ENCODE measurements around the gene FGFBP3. TPM values are rescaled to one million over a fixed set of nuclear protein-coding genes. Genes with fewer than 3 reads are reported as not detected.
A peak's percentile ranks its signal among the peaks of the same experiment; 100 is the strongest.

Gene FGFBP3
- total and polyA plus RNA-seq, 2 of the 13 experiments (the other 11 are each of a cell fraction or from before 2014, with no cell fraction given), result 0.50 to 2.0 TPM

- no peak for TF ChIP-seq MATR3 (CRISPR knock-in tag; IDR thresholded peaks at IDR 0.05)
- TF ChIP-seq KDM1A (CRISPR knock-in tag; IDR thresholded peaks at IDR 0.05), result 0 out of 2 replicates have a peak, but pooled peaks have one; percentile 9
- no peak for TF ChIP-seq ZFP37 (CRISPR knock-in tag; IDR thresholded peaks at IDR 0.05; ENCODE audit: borderline replicate concordance)
- TF ChIP-seq MEF2D (CRISPR knock-in tag; IDR thresholded peaks at IDR 0.05), result peak; percentile 75
- TF ChIP-seq ZNF256 (CRISPR knock-in tag; conservative IDR thresholded peaks at IDR 0.05), result peak; percentile 77; the same call in 1 of the 2 replicates
- TF ChIP-seq ZFP36 (IDR thresholded peaks at IDR 0.05; ENCODE audit: borderline replicate concordance, low read depth, low read length, partially characterized antibody), result no peak
- TF ChIP-seq SP140L (CRISPR knock-in tag; IDR thresholded peaks at IDR 0.05; ENCODE audit: borderline replicate concordance), result no peak
- no peak for TF ChIP-seq ARID3A (IDR thresholded peaks at IDR 0.05; ENCODE audit: low read depth, low read length)
- peak; percentile 30; the same call in 1 of the 2 replicates for TF ChIP-seq CBFB (CRISPR knock-in tag; IDR thresholded peaks at IDR 0.05)
- peak; percentile 93 for TF ChIP-seq ZBTB38 (CRISPR knock-in tag; IDR thresholded peaks at IDR 0.05)
- no peak; the same call in 1 of the 2 replicates for TF ChIP-seq RXRA (CRISPR knock-in tag; IDR thresholded peaks at IDR 0.05)
- TF ChIP-seq ZNF350 (CRISPR knock-in tag; IDR thresholded peaks at IDR 0.05; ENCODE audit: borderline replicate concordance, low read depth), result peak; percentile 79
- TF ChIP-seq MXD1 (CRISPR knock-in tag; IDR thresholded peaks at IDR 0.05), result peak; percentile 87
- no peak for TF ChIP-seq BRD4 (CRISPR knock-in tag; IDR thresholded peaks at IDR 0.05)
- TF ChIP-seq CHD4 (IDR thresholded peaks at IDR 0.05; ENCODE audit: borderline replicate concordance, low read length), result no peak
- TF ChIP-seq TBX3 (IDR thresholded peaks at IDR 0.05; ENCODE audit: borderline replicate concordance), result no peak
- TF ChIP-seq FOXA1 (IDR thresholded peaks at IDR 0.05), result no peak
- TF ChIP-seq FOXA1 (CRISPR knock-in tag; IDR thresholded peaks at IDR 0.05), result 0 out of 2 replicates have a peak, but pooled peaks have one; percentile 8
- TF ChIP-seq ATF4 (CRISPR knock-in tag; IDR thresholded peaks at IDR 0.05), result peak in 1 of 2 experiments; percentile 81; a peak in 2 of 4 replicates
- no peak for TF ChIP-seq U2AF2 (IDR thresholded peaks at IDR 0.05; ENCODE audit: low read depth, low read length)
- TF ChIP-seq ZNF792 (CRISPR knock-in tag; IDR thresholded peaks at IDR 0.05), result peak; percentile 86
- TF ChIP-seq SIX4 (CRISPR knock-in tag; IDR thresholded peaks at IDR 0.05), result no peak
- TF ChIP-seq ZNF629 (CRISPR knock-in tag; conservative IDR thresholded peaks at IDR 0.05), result 0 out of 2 replicates have a peak, but pooled peaks have one; percentile 7
- TF ChIP-seq SRY (CRISPR knock-in tag; IDR thresholded peaks at IDR 0.05), result peak; percentile 97
- TF ChIP-seq NFE2 (CRISPR knock-in tag; IDR thresholded peaks at IDR 0.05), result no peak; the same call in 1 of the 2 replicates
- TF ChIP-seq TAF1 (CRISPR knock-in tag; IDR thresholded peaks at IDR 0.05), result peak; percentile 90
- TF ChIP-seq PCBP1 (IDR thresholded peaks at IDR 0.05; ENCODE audit: borderline replicate concordance, low read depth, low read length), result no peak
- peak; percentile 45 for TF ChIP-seq TEAD3 (CRISPR knock-in tag; optimal IDR thresholded peaks at IDR 0.05; ENCODE audit: borderline replicate concordance)
- no peak; the same call in none of the 2 replicates for TF ChIP-seq ZNF33B (CRISPR knock-in tag; IDR thresholded peaks at IDR 0.05)
Measured at GRCh38 chr10:91923371-91924211, 14.3 kb upstream of the FGFBP3 start, which contains the start of gene BTAF1 (continued).

Data from HepG2 (cell line).